Activated T-cell treated with anti-CD3 and anti-CD28 coated beads, Interleukin-2, amount 50 U/mL, for 4 hours (primary cell): ENCODE measurements around the gene VAMP1. TPM values are rescaled to one million over a fixed set of nuclear protein-coding genes. Genes with fewer than 3 reads are reported as not detected.

Experiments used
- total RNA-seq, 3 donors: library from RNA; stranded (reverse); gene quantifications; one replicate each; pipeline ENCODE4 v1.2.1, GENCODE V29; 2021

VAMP1 gene
- total RNA-seq, 3 donors from 2014 or later, result 17.1 to 22.9 (median 21.6) TPM

Other genes starting within 250 kb of the VAMP1 start
- not detected for gene PLEKHG6, start 160.0 kb downstream of the VAMP1 start, total RNA-seq
- gene TNFRSF1A, start 128.6 kb downstream of the VAMP1 start, total RNA-seq, result 10 to 100 TPM; 28.0 to 34.5 (median 33.0) TPM
- under 1 TPM; 0.05 to 0.84 (median 0.15) TPM for gene SCNN1A, start 95.1 kb downstream of the VAMP1 start, total RNA-seq
- gene LTBR, start 86.5 kb downstream of the VAMP1 start, total RNA-seq, result 1 to 10 TPM; 1.0 to 2.8 (median 1.3) TPM
- gene CD27, start 25.7 kb downstream of the VAMP1 start, total RNA-seq, result 100 to 1,000 TPM in 1 of 3 donors, 10 to 100 TPM in 2; 52.3 to 100 (median 89.8) TPM
- 10 to 100 TPM; 24.4 to 36.6 (median 30.0) TPM for gene TAPBPL, start 18.6 kb downstream of the VAMP1 start, total RNA-seq
- gene MRPL51, start 22.6 kb upstream of the VAMP1 start, total RNA-seq, result 100 to 1,000 TPM; 249 to 262 (median 256) TPM
- gene NCAPD2, start 23.4 kb upstream of the VAMP1 start, total RNA-seq, result 10 to 100 TPM; 29.8 to 36.1 (median 32.9) TPM
- 1,000 to 10,000 TPM; 4,635 to 5,387 (median 5,019) TPM for gene GAPDH, start 63.8 kb upstream of the VAMP1 start, total RNA-seq
- gene IFFO1, start 85.4 kb upstream of the VAMP1 start, total RNA-seq, result 10 to 100 TPM in 1 of 3 donors, 1 to 10 TPM in 2; 8.5 to 10.2 (median 9.8) TPM
- 100 to 1,000 TPM; 267 to 300 (median 270) TPM for gene NOP2, start 97.6 kb upstream of the VAMP1 start, total RNA-seq
- gene CHD4, start 136.7 kb upstream of the VAMP1 start, total RNA-seq, result 100 to 1,000 TPM; 311 to 336 (median 332) TPM
- 1 to 10 TPM; 3.8 to 5.5 (median 5.1) TPM for gene LPAR5, start 165.3 kb upstream of the VAMP1 start, total RNA-seq
- 1 to 10 TPM in 1 of 3 donors, under 1 TPM in 2; 0.65 to 1.3 (median 0.71) TPM for gene ACRBP, start 176.8 kb upstream of the VAMP1 start, total RNA-seq
- gene ING4, start 192.4 kb upstream of the VAMP1 start, total RNA-seq, result 1 to 10 TPM; 5.9 to 7.5 (median 6.9) TPM
- gene ZNF384, start 218.7 kb upstream of the VAMP1 start, total RNA-seq, result 10 to 100 TPM; 59.7 to 70.2 (median 63.3) TPM
- under 1 TPM; 0.20 to 0.57 (median 0.40) TPM for gene PIANP, start 230.1 kb upstream of the VAMP1 start, total RNA-seq